Stimulated activated CD4-positive, alpha-beta T cell treated with anti-CD3 and anti-CD28 coated beads, Interleukin-12 subunit alpha, Interleukin-12 subunit beta, amount 100 ng/mL, for 4 hours (primary cell): ENCODE data around the gene HDAC4.
"Not testable (repeated sequence)": the region's sequence is repeated elsewhere in the genome, so short reads cannot be mapped to it uniquely, and the experiment has no call there.

Experiments
- DNase-seq: peaks from one replicate; pipeline ENCODE4 v3.0.0-alpha.2; 2020

Gene HDAC4

GRCh38 chr2:239050252-239050649 is 350.6 kb downstream of the HDAC4 start:
- no peak for DNase-seq

- no peak for DNase-seq
Measured at GRCh38 chr2:239049421-239050251, 351.2 kb downstream of the HDAC4 start.

- no peak for DNase-seq
Measured at GRCh38 chr2:239048736-239049135, 352.1 kb downstream of the HDAC4 start.

GRCh38 chr2:239047861-239048260 is 353.0 kb downstream of the HDAC4 start:
- no peak for DNase-seq

GRCh38 chr2:239047420-239047819 is 353.4 kb downstream of the HDAC4 start:
- no peak for DNase-seq

- no peak for DNase-seq
Measured at GRCh38 chr2:239046822-239047221, 354.0 kb downstream of the HDAC4 start.

- DNase-seq, result no peak
Measured at GRCh38 chr2:239044336-239044735, 356.5 kb downstream of the HDAC4 start.

DNA sequence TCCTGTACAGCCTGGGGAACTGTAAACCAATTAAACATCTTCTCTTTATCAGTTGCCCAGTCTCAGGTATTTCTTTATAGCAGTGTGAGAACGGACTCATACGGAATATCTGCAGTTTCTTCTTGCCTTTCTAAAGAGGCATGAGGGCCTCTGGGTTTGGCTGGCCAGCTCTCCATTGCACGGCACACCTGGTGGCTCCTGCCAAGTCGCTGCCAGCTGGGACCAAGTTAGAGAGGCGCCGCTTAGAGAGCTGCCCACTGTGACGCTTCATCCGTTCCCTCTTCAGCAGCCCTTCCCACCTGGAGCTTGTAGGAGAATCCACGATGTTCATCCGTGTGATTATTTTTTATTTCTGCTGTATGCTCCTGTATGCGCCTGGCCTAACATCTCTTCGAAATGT is 357.5 kb downstream of the HDAC4 start:
- DNase-seq, result no peak

- no peak for DNase-seq
Measured at GRCh38 chr2:239042551-239043320, 358.1 kb downstream of the HDAC4 start.

DNA sequence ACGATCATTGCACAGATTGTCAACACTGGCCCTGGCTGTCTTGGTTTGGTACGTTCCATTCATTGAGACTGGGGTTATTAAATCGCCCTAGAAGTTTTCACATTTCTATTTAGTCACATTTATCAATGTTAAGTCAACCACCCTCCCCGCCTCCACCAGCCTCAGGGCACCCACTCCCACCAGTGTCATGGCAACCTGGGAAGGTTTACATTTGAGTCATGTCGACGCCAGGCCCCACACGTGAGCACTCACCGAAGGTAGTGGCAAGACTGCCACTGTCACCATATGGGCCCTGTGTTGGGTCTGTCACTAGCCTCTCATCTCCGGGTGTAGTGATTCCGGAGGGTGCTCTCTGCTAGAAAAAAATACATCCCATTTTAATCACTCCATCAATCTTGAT is 358.8 kb downstream of the HDAC4 start:
- DNase-seq, result no peak

GRCh38 chr2:239041062-239041461 is 359.8 kb downstream of the HDAC4 start:
- DNase-seq, result no peak

DNA sequence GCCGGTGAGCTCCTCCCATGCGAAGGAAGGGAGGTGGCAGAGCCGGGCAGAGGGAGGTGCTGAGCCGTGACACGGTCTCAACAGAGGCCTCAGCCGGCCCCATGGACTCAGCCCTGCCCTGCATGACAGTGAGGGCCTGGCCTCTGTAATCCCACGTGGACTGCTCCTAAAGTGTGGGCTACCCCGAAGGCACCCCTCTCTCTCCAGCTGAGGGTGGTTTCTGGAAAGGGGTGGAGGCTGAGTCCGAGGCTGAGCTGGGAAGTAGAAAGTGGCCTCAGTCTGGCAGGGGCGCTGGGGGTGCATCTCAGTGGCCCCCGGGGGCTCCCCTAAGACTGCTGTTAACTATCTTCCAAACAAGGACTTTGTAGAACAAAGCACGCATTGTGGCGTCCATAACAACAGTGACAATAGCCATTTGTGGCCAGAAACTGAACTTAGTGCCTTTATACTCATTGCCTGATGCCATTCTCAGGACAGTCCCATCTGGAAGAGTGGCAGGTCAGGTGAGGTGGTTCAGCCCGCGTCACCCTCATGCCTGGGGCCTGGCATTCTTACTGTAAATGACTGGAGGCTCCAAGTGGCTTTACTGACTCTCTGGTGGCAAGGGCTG is 360.6 kb downstream of the HDAC4 start:
- no peak for DNase-seq

- no peak for DNase-seq
Measured at GRCh38 chr2:239039479-239039861, 361.4 kb downstream of the HDAC4 start.

- DNase-seq, result no peak
Measured at GRCh38 chr2:239038773-239039478, 361.9 kb downstream of the HDAC4 start.

DNA sequence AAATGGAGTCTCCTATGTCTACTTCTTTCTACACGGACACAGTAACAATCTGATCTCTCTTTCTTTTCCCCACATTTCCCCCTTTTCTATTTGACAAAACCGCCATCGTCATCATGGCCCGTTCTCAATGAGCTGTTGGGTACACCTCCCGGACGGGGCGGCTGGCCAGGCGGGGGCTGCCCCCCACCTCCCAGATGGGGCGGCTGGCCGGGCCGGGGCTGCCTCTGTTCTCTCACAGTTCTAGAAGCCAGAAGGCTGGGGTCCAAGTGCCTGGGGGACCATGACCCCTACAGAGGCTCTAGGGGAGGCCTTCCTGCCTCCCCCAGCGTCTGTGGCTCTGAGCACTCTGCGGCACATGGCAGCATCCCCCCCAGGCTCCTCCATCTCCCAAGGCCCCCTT is 362.5 kb downstream of the HDAC4 start:
- DNase-seq, result not testable (repeated sequence)

- no peak for DNase-seq
Measured at GRCh38 chr2:239037559-239037910, 363.3 kb downstream of the HDAC4 start.

GRCh38 chr2:239036819-239037558 is 363.8 kb downstream of the HDAC4 start:
- DNase-seq, result no peak

GRCh38 chr2:239035997-239036731 is 364.7 kb downstream of the HDAC4 start:
- DNase-seq, result no peak

GRCh38 chr2:239035361-239035814 is 365.4 kb downstream of the HDAC4 start:
- DNase-seq, result peak; percentile 67

- no peak for DNase-seq
Measured at GRCh38 chr2:239034561-239035341, 366.1 kb downstream of the HDAC4 start.
